GM18867 (cell line): ENCODE data around the gene MR1.

Experiments used
- ATAC-seq: cut with Tn5 transposase; IDR thresholded peaks from one replicate; pipeline ENCODE4 v1.9.1; 2021; ENCODE audit warnings: mild to moderate bottlenecking, moderate library complexity; ENCODE audit not compliant: unreplicated experiment

Gene MR1

DNA sequence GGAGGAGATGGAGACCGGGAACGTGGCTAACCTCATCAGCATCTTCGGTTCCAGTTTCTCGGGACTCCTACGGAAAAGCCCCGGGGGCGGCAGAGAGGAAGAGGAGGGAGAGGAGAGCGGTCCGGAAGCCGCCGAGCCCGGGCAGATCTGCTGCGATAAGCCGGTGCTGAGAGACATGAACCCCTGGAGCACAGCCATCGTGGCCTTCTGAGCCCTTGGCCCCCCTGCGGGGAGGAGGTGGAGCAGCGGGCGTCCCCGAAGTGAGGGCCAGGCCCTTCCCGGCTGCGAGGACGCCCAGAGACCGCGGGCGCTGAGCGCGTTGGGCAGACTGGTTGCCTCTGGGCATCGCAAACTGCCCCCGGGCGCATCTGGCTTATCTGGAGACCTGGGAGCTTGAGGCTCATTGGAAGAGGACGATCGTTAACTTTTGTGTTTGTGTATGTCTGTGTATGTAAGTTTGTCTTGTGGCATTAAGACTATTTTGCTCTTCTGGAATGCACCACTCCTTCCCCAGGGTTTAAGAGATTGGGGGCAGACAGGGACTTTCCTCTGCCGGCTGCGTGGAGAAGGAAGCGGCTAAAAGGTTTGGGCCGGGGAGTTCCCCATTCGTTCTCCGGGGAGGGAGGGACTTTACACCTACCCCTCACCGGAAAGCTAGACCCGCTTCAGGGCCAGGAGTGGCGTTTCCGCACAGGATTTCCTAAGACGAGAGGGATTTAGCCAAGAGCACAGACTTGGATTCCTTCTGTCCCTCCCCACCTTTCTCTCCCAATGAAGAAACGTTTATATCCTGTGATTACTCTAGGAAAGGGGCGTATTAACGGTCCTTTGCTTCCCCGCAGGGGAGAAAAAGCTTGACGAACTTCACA is 56.1 kb downstream of the MR1 start:
- ATAC-seq, result peak; percentile 28

DNA sequence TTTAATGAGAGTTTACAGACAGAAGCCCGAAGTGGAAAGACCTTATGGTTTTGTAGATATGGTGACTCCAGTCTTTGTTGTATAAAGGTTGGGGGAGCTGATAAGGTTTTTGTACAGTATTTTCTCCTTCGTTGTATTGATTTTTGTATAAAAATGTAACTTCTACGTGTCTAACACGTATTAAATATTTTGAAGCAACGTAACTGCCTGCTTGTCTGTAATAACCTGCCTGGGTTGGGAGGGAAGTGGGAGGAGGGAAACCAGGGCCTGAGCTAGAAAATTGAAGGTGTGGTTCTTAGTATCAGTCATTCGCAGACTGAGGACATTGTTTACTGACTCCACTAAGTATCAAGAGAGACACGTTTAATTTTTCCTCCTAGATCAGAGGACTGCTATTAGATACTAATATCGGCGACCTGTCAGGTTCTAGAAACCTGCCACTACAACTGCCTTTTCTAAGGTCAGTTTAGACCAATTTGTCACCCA is 56.9 kb downstream of the MR1 start:
- no peak for ATAC-seq

DNA sequence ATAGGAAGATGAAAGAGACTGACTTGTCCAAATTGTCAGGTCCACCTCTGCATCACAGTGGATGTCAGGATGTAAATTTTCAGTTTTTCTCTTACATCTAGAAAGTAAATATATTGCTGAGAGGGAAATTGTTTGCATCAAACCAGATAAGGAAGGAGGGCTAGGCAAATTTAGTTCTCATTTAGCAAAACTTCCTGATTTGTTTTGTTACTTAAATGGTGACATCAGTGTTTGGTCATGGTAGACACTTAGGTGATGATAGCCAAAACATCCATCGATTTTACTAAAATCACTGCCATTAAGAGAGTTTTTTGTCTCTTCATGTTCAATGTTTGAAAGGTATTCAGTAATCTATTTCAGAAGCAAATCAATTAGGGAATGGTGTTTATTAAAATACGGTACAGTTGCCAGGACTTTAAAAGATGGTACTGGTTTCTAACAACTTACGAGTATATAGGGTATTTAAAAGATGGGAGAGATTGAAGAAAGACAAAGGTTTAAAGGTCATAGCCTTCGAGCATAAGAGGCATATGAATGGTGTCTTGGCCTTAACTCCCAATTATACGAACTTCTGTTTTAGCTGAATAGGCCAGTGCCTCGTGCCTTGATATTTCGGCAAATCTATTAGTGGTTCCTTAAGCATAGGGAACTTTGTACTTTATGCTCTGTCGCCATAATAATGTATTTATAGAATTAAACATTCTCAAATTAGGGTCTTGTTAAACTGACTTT is 57.7 kb downstream of the MR1 start:
- no peak for ATAC-seq

DNA sequence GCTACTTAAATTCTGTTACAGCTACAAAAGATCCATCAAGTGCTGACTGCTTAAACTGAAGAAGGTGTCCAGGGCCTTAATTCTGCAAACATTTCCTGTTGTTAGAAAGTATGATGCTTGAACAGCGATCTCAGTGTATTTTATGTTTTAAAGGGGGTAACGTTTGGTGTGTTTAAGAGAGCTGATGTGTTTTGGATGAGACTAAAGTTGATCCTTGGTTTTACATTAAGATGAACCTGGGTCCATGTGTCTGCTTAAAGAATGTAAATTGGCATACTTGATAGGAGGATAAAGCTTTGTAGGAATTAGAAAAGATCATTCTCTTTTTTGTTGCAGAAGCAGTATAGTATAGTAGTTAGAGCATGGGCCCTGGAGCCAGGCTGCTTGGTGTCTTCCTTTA is 58.3 kb downstream of the MR1 start:
- ATAC-seq, result no peak

DNA sequence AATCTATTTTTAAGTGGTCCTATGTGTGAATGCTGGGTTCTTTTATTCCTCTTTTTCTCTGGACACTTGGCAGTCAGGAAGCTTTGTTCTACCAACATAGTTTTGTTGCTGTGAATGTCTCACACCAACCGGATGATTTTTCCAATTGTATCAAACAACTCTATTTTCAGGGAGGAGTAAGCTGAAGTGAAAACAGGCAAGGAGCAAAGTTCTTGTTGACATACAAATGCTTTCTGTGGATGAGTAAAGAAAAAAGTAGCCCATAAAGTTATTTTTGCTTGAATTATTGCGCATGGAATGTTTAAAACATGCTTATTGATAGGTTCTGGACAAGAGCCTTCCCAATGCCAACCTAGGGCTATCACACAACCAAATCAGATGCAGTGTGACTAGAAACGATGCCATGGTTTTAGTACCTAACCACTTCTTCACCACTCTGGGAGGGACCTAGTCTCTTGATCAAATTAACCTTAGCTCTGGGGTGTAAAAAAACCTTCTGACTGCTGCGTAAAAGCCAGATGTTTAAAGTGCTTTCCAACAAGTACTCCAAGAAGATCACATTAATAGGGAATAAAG is 59.2 kb downstream of the MR1 start:
- ATAC-seq, result no peak

DNA sequence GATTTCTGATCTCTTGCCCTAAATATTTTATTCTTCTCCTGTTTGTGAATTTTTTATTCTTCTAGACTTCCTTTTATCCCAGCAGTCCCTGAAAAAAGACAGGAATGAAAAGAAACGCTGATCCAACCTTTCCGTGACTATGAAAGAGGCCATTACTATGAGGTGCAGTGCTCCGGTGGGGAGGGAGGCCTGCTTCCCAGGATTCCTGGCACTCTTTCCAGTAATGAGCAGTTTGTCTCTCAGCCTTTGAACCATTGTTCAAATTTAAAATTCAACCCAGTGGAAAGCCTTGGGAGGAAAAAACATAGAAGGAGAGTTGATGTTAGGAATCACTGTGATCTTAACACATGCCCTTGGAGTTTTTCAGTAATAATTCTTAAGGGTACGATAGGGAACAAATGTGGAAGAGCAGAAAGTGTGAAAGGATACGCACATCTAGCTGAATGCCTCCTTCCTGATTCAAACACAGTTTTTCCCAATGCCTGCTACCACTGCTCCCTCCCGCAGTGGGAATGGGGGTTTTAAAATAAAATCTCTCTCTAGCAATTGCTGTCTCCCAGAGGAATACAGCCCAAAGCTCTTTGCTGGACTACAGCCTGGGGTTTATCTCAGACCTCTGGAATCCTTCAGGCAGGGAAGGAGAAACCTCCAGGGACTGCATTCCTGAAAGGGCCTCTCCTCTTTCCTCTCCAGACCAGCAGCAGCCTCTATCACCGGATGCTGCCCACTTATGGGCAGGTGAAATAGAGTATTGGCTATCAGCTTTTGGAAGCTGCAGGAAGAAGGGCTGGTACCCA is 60.8 kb downstream of the MR1 start:
- no peak for ATAC-seq

DNA sequence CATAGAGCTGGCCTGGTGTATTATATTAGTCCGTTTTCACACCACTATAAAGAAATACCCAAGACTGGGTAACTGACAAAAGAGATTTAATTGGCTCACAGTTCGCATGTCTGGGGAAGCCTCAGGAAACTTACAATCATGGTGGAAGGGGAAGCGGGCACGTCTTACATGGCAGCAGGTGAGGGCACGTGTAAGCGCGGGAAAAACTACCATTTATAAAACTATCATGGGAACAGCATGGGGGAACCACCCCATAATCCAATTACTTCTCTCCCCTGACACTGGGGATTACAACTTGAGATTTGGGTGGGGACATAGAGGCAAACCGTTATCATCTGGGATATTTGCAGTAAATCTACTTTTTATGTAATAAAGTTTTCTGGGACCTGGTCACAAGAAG is 61.5 kb downstream of the MR1 start:
- no peak for ATAC-seq

DNA sequence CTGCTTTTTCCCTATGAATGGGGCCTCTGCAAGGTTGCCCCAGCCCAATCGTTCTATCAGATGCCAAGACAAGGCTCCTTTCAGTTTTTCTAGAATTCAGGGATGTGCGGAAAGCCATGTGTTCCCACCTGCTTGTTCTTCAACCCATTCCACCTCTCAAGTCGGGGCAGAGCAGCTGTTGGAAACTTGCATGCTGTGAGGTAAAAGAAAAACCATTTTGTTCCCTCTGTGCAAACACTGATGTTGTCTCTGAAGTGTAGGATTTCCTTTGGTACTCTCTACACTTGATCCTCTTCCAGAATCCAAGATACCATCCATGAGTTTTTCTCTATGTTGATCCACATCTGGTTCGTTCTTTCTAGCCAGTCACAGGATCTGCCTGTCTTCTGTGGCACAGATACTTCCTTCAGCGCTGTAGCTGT is 62.0 kb downstream of the MR1 start:
- ATAC-seq, result no peak

DNA sequence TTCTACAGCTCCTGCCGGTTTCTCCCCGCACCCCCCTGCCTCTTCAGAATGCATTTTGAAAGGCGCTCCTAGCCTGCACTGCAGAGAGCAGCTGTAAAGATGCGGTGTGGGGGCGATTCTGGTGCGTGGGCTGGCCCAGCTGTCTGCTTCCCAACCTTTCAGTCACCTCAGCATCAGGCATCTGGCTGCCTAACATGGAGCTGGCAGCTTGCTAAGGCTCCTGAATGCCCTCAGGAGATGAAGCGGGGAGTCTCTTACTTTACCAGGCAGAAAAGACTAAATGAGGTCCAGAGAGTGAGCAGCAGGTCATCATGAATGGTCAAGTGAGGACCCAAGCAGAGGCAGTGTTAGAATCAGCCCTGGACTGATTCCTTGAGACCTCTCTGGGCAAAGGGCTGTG is 63.5 kb downstream of the MR1 start:
- no peak for ATAC-seq

DNA sequence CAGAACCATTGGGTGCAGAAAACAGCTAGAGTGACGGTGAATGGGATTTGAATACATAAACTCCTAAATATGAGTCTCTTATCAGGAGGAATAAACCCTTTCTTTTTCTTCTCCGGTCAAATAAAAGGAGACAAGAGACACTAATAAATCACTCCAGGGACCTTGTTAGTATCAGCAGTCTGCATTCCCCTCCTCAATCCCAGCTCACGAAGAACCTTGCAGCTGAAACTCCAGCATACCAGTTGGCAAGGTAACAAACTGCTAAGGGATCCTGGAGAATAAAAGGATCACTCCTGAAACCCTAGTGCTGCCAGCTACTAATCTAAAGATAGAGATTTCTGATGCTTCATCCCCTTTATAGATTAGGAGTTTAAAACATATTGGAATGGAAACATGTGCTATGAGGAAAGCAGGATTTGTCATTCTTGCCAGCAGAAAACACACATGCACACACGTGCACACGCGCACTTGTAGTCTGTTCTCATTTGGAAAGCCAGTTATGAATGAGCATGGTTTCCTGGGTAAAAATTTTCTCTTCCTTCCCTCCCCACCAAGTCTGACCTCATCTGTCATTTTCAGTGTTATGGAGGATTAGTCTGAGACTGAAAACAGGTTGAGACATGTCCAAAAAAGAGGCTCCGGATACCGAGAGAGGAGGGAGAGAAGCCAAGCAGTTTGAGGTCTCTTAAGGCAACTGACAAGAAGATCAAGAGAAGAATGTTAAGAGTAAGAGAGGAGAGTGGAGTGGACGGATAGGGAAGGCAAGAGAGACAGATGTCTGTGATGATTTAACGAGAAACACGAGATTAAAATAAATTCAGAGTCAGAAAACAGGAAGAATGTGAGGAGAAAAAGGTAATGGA is 65.6 kb downstream of the MR1 start:
- ATAC-seq, result no peak

DNA sequence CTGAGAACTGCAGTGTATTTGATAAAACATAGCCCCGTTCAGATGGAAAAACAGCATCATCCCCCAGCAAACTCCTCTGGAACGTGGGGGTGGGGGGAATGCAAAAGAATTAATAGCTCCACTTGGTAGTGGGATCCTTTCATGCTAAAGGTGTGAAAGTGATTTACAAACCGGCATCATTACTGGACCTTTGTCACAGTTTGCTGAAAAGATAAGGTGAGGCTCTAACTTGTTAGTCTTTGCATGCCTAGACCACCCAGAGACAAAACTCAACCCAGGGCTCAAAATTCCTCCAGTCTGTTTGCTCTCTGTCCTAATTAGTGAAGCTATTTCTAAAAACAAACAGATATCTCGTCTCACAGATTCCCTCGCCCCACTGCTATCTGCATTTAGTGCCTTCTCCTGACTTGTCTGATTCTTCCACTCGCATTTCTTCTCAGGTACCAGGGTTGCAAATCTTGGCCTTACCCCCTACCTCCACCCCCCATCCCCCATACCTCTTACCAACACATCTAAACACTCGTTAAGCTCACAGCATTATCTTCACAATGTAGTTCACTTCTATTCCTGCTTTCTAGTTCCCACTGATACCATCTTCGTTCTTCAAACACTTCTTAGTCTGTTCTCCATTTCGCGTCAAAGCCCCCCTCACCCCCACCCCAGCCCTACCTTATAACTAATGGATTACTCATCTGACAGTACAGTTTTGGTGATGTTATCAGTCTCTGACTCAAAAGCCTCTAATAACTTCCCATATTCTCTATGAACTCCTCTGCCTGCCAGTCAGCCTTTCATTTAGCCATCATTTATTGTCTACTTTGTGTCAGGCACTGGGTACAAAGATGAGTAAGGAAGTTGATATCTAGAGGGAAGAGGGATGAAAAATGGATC is 66.5 kb downstream of the MR1 start:
- no peak for ATAC-seq

DNA sequence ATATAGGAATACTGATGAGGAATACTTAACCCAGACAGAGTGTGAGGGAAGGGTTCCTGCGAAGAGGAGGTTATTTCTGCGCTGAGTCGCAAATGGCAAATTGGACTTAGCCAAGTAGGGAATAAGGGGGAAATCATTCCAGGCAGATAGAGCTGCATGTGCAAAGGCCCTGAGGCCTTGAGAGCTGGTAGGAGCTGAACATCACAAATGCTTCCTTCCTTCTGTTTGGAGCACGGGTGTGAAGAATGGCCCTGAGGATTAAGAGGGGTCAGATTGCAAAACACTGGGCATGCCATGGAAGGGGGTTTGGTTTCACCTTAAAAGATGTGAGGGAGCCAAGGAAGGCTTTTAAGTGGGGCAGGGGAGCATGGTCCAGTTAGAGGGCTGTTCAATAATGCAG is 67.2 kb downstream of the MR1 start:
- no peak for ATAC-seq

DNA sequence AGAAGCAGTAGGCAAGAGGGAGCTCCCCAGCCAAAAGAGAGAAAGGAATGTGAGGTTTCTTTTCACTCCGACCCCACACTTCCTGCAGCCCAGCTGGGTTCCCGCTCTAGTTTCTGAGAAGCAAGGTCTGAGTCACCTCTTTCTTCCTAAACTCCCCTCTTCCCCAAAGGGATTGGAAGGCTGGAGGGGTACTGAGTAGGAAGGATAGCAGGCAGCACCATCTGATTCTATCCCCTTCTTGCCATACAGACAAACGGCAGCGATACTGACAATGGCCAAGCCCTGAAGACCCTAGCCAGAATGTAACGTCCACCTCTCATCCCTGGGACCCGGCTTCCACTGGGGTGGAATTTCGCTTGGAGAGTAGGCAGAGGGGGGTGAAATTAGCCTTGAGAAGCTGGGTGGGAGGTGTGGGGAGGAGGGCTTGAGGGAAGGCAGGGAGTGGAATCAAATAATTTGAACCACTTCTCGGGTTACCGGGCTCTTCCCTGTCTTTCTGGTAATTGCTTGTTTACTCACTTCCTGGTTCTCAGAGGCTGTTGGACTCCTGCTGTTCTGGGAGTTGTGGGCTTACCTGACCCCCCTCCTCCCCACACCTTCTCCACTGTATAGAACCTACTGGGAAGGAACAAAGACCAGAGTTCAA is 67.9 kb downstream of the MR1 start:
- ATAC-seq, result no peak

DNA sequence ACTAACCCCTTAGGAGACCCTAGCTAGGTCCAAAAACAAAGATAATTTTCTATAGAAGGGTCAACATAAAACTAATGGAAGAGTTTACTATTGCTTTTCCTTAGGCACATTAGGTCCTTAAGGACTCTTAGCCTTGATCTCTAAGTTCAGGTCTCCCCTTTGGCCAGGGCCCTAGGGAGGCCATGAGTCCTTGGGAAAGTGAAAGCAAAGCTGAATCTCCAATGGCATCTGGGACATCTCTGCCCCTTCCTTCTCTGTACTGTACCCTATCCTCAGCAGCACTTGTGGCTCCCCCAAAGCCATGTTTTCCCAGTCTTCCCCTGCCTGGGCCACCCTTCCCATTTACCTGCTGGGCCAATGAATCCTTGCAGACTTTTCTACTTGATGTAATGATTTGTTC is 69.1 kb downstream of the MR1 start:
- ATAC-seq, result no peak

DNA sequence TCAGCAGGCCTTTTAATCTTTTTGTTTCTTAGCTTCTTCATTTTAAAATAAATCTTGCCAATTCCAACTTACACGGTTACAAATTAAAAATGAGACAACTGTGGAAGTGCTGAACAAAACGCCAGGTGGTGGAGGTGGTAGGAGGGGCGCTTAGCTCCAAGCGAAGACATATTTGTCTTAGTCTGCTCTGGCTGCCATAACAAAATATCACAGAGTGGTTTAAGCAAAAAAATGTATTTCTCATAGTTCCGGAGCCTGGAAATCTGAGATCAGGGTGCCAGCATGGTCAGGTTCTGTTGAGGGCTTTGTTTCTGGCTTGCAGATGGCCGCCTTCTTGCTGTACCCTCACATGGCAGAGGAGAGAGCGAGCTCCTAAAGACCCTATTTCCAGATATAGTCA is 69.6 kb downstream of the MR1 start:
- ATAC-seq, result no peak

DNA sequence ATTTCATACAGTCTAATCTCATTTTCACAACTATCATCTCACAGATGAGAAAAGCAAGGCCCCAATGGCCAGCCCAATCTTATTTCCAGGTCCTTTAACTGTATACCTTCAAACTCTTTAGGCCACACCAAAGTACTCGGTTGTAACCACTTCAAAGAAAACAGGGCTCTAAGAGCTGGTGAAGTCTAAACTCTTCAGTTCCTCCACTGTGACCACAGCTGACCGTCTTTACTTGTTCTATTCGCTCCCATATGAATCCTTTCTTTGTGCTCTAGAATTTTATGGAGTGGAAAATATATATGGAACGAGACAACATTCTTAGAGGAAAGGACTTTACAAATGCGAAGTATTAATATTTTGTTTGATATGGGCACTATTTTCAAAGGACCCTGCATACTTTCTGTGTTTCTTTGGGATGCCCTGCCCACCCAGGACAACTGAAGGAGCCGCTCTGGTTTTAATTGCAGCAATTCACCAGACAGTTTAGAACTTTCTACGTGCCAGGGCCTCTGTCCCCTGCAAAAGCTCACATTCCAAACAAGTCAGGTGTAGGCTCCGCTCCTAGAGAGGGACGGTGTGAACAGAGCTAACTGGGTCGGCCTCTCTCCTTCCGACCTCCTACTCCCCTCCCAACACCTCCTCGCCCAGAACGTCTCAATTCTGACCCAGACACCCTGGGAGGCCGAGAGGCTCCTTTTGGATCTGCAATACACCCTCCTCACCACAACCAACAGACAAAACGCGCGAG is 70.4 kb downstream of the MR1 start:
- ATAC-seq, result peak; percentile 30

DNA sequence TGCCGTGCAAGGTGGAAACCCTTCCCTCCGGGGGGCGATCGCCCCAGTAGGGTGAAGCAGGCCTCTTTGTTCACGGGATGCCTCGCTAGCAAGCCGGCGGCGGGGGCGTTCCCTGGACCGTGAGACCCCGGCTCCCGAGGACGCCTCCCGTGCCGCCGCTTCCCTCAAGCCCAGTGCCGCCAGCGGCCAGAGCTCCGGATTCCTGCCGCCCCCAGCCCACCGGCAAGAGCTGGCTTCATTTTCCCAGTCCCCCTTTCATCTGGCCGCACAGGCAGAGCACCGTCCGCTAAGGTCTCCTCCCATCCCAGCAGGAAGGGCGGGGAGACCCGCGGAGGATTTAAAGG is 71.0 kb downstream of the MR1 start:
- ATAC-seq, result no peak
